SU-DHL-6 (cell line): ENCODE results near the gene CFAP58.

Experiments used
- EZH2phosphoT487 ChIP-seq: fragments of 200-600 bp; sonication (generic), shearing (Covaris generic); conservative IDR thresholded peaks from 2 replicates; pipeline ENCODE4 v1.6.1; 2018; ENCODE audit warnings: mild to moderate bottlenecking, antibody characterized with exemption, low read length, moderate library complexity, mixed read lengths
- TF ChIP-seq, protein P1 (sequence below): fragments of 200-600 bp; sonication (generic); IDR thresholded peaks from one replicate; pipeline ENCODE4 v1.5.1; 2017; ENCODE audit warnings: antibody characterized with exemption, mild to moderate bottlenecking, low read length, moderate library complexity; ENCODE audit not compliant: insufficient read depth, poor library complexity, severe bottlenecking

DNA sequence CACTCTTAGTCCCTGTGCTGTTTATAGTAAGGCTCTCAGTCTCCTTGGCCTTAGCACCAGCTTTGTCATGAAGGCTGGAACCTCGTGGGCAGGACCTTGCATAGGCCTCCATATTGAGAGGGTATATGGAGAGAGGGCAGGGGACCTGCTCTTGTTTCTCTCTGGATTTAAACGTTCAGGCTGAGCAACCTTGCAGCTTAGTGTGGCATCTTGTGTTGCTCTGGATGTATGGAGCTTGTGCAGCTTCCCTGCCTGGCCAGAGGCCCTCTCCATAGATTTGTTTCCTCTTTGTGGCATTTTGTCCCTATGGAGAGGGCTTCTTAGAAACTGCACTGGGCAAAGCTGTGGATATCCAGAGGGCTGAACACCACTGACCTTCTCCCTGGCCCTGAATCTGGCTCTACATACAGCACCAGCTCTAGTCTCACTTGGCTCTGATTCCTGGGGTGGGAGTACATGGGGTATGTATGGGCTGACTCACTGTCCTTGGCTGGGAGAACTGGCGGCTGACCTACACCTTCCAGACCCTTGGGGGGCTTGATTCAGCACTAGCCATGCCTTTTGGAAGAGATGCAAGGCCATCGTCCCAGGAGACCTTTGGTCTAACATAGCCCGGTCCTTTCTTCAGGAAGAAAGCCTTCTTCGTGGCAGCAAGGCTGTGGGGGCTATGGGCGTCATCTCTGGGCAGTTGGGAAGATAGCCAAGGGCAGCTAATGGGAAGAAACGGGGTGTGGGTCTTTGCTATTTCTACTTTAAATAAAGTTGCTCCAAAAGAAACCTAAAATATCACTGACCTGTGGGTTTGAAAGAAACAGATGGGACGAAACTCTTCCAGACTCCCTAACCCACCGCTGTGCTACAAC lies 45.8 kb upstream of the CFAP58 start:
- TF ChIP-seq, protein P1, sequence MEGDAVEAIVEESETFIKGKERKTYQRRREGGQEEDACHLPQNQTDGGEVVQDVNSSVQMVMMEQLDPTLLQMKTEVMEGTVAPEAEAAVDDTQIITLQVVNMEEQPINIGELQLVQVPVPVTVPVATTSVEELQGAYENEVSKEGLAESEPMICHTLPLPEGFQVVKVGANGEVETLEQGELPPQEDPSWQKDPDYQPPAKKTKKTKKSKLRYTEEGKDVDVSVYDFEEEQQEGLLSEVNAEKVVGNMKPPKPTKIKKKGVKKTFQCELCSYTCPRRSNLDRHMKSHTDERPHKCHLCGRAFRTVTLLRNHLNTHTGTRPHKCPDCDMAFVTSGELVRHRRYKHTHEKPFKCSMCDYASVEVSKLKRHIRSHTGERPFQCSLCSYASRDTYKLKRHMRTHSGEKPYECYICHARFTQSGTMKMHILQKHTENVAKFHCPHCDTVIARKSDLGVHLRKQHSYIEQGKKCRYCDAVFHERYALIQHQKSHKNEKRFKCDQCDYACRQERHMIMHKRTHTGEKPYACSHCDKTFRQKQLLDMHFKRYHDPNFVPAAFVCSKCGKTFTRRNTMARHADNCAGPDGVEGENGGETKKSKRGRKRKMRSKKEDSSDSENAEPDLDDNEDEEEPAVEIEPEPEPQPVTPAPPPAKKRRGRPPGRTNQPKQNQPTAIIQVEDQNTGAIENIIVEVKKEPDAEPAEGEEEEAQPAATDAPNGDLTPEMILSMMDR, result no peak
- no peak for TF ChIP-seq EZH2phosphoT487
